Naive thymus-derived CD4-positive, alpha-beta T cell (primary cell): ENCODE results near the gene MYL4. TPM values are rescaled to one million over a fixed set of nuclear protein-coding genes. Genes with fewer than 3 reads are reported as not detected.

Source experiments
- ATAC-seq: fragments of 150-1000 bp; cut with Tn5 transposase; 2 replicates; pipeline ENCODE4 v1.10.0; 2021; ENCODE audit warnings: mild to moderate bottlenecking, moderate library complexity
- CTCF ChIA-PET: fragments of 350-600 bp; sonication (Branson Sonifier 250); formaldehyde crosslinking; loops from one replicate; lab custom pipeline; 2021; ENCODE audit warnings: antibody characterized with exemption; lab: Charles Lee
- POLR2A ChIA-PET: fragments of 350-600 bp; sonication (Branson Sonifier 250); formaldehyde crosslinking; loops from one replicate; lab custom pipeline; 2021; ENCODE audit warnings: antibody characterized with exemption, inconsistent platforms; lab: Charles Lee
- DNase-seq, 9 donors: peaks; one replicate each; pipeline versions ENCODE4 v3.0.0 to v3.0.0-alpha.2; 2020 to 2022; ENCODE audit warnings: mixed read lengths in 1 of 9
- H3K27ac ChIP-seq: one replicate; pipeline ENCODE4 v1.7.0; 2013; ENCODE audit warnings: mild to moderate bottlenecking, low read depth, low read length, moderate library complexity
- H3K27me3 ChIP-seq, 2 donors: one replicate each; pipeline ENCODE4 v1.7.0; 2013; ENCODE audit warnings: low read length in 2 of 2, mild to moderate bottlenecking in 2 of 2, moderate library complexity in 2 of 2; ENCODE audit not compliant: control insufficient read depth in 2 of 2, insufficient read depth in 2 of 2
- H3K36me3 ChIP-seq, 3 experiments: 1 replicate in 2 of 3; 2 replicates in 1 of 3; pipeline ENCODE4 v1.7.0; 2013; ENCODE audit warnings: low read length in 3 of 3, mild to moderate bottlenecking in 3 of 3, moderate library complexity in 1 of 3; ENCODE audit not compliant: insufficient read depth in 3 of 3, control insufficient read depth in 2 of 3
- H3K4me1 ChIP-seq, 2 donors: one replicate each; pipeline ENCODE4 v1.7.0; 2013; ENCODE audit warnings: low read length in 2 of 2, mild to moderate bottlenecking in 2 of 2, moderate library complexity in 1 of 2; ENCODE audit not compliant: control insufficient read depth in 2 of 2, insufficient read depth in 2 of 2
- H3K4me3 ChIP-seq: 2 replicates; pipeline ENCODE4 v1.7.0; 2013; ENCODE audit warnings: mild to moderate bottlenecking, low read length
- H3K9me3 ChIP-seq, 3 experiments: 1 replicate in 2 of 3; 2 replicates in 1 of 3; pipeline ENCODE4 v1.7.0; 2013; ENCODE audit warnings: low read length in 3 of 3; ENCODE audit not compliant: control insufficient read depth in 2 of 3
- H3K27ac Mint-ChIP-seq, 9 donors: one replicate each; pipeline ENCODE4 v1.8.0; 2020 to 2022; ENCODE audit warnings: mixed read lengths in 9 of 9, mild to moderate bottlenecking in 8 of 9, moderate library complexity in 5 of 9, inconsistent platforms in 2 of 9
- H3K27me3 Mint-ChIP-seq, 5 donors: one replicate each; pipeline ENCODE4 v1.8.0; 2021 to 2022; ENCODE audit warnings: mixed read lengths in 5 of 5, mild to moderate bottlenecking in 1 of 5
- H3K36me3 Mint-ChIP-seq, 5 donors: one replicate each; pipeline ENCODE4 v1.8.0; 2020 to 2022; ENCODE audit warnings: mixed read lengths in 5 of 5, mild to moderate bottlenecking in 3 of 5, inconsistent platforms in 1 of 5
- H3K4me1 Mint-ChIP-seq, 7 donors: one replicate each; pipeline ENCODE4 v1.8.0; 2020 to 2022; ENCODE audit warnings: mixed read lengths in 7 of 7, mild to moderate bottlenecking in 3 of 7, inconsistent platforms in 1 of 7
- H3K4me3 Mint-ChIP-seq, 10 donors: one replicate each; pipeline ENCODE4 v1.8.0; 2020 to 2022; ENCODE audit warnings: mild to moderate bottlenecking in 10 of 10, mixed read lengths in 10 of 10, moderate library complexity in 6 of 10, inconsistent platforms in 2 of 10
- H3K9me3 Mint-ChIP-seq, 11 donors: one replicate each; pipeline ENCODE4 v1.8.0; 2020 to 2022; ENCODE audit warnings: mixed read lengths in 11 of 11, mild to moderate bottlenecking in 4 of 11, inconsistent platforms in 1 of 11, moderate library complexity in 1 of 11
- intact Hi-C, 2 donors: fragments of 100-400 bp; cut with micrococcal nuclease; formaldehyde crosslinking; loops; one replicate each; pipeline ENCODE4 v1.15.1; 2023
- polyA plus RNA-seq, 2 donors: library from polyadenylated mRNA; unstranded; fragments of 300-500 nt; fragmentation: Illumina TruSeq; gene quantifications; one replicate each; pipeline ENCODE4 v1.2.3, GENCODE V29; 2021
- total RNA-seq, 6 experiments: library from RNA in 5 of 6; stranded (reverse) in 5 of 6; gene quantifications; 1 replicate in 5 of 6; 2 replicates in 1 of 6; pipeline ENCODE4 v1.2.3 and lab custom pipeline; 2021 to 2026

MYL4 gene
- total and polyA plus RNA-seq, 7 experiments from 2014 or later = not detected

- DNase-seq (no peak), ATAC-seq (no peak)
- H3K4me3 Mint-ChIP-seq = no peak overlapping the region
- intact Hi-C loops = no loop called here
- H3K27ac Mint-ChIP-seq = no peak overlapping the region
- peaks cover 9 to 56% (median 18%) of the 10 kb centered on the region in 5 donors for H3K27me3 Mint-ChIP-seq
- Histone ChIP-seq H3K9me3 (no peaks in the 10 kb centered on the region), H3K4me3 (no peak overlapping the region), H3K4me1 (no peaks in the 10 kb centered on the region), H3K27ac (no peak overlapping the region), H3K27me3 (no peaks in the 10 kb centered on the region), H3K36me3 (no peaks in the 10 kb centered on the region)
- peaks cover 0 to 4% (median 0%) of the 10 kb centered on the region in 5 donors for H3K36me3 Mint-ChIP-seq
- peaks cover 0 to 10% (median 4%) of the 10 kb centered on the region in 7 donors for H3K4me1 Mint-ChIP-seq
- no peaks in the 10 kb centered on the region for H3K9me3 Mint-ChIP-seq
- ChIA-PET POLR2A (no interaction called here), CTCF (interaction anchor here (0.6 kb wide), 1 partner anchor 410 kb away, joined by 6 read pairs; no protein-coding TSS in a partner anchor)
Observed at GRCh38 chr17:47243737-47244598, 34.8 kb downstream of the MYL4 start.

- ATAC-seq (no peak), DNase-seq (no peak)
- no peaks in the 10 kb centered on the region for H3K4me1 ChIP-seq
- H3K36me3 Mint-ChIP-seq = peaks cover 0 to 4% (median 0%) of the 10 kb centered on the region in 5 donors
- no peak overlapping the region for H3K27ac Mint-ChIP-seq
- POLR2A ChIA-PET = no interaction called here
- peaks cover 0 to 6% (median 4%) of the 10 kb centered on the region in 7 donors for H3K4me1 Mint-ChIP-seq
- CTCF ChIA-PET = no interaction called here
- no peaks in the 10 kb centered on the region for H3K9me3 ChIP-seq
- no peaks in the 10 kb centered on the region for H3K36me3 ChIP-seq
- H3K27me3 ChIP-seq = peaks cover 0 to under 1% of the 10 kb centered on the region in 2 donors
- peaks cover 9 to 59% (median 18%) of the 10 kb centered on the region in 5 donors for H3K27me3 Mint-ChIP-seq
- H3K9me3 Mint-ChIP-seq = no peaks in the 10 kb centered on the region
- H3K4me3 ChIP-seq = no peak overlapping the region
- no peak overlapping the region for H3K27ac ChIP-seq
- intact Hi-C loops = no loop called here
- no peak overlapping the region for H3K4me3 Mint-ChIP-seq
Observed at GRCh38 chr17:47244697-47245096, 35.5 kb downstream of the MYL4 start.

GRCh38 chr17:47246120-47246519 lies 37.0 kb downstream of the MYL4 start:
- Mint-ChIP-seq H3K4me1 (no peaks in the 10 kb centered on the region), H3K9me3 (no peaks in the 10 kb centered on the region), H3K36me3 (peaks cover 0 to 4% (median 0%) of the 10 kb centered on the region in 5 donors), H3K4me3 (no peak overlapping the region), H3K27me3 (peaks cover 9 to 70% (median 22%) of the 10 kb centered on the region in 5 donors), H3K27ac (no peak overlapping the region)
- DNase-seq (no peak), ATAC-seq (no peak)
- H3K36me3 ChIP-seq = no peaks in the 10 kb centered on the region
- intact Hi-C loops = no loop called here
- H3K4me3 ChIP-seq = no peak overlapping the region
- ChIA-PET CTCF (no interaction called here), POLR2A (no interaction called here)
- peaks cover 0 to 3% of the 10 kb centered on the region in 2 donors for H3K27me3 ChIP-seq
- no peak overlapping the region for H3K27ac ChIP-seq
- H3K9me3 ChIP-seq = no peaks in the 10 kb centered on the region
- H3K4me1 ChIP-seq = no peaks in the 10 kb centered on the region

GRCh38 chr17:47250855-47251254 lies 41.7 kb downstream of the MYL4 start:
- Mint-ChIP-seq H3K27me3 (peaks cover 25 to 70% (median 44%) of the 10 kb centered on the region in 5 donors), H3K4me3 (no peak overlapping the region), H3K4me1 (peaks cover 6 to 15% (median 10%) of the 10 kb centered on the region in 7 donors), H3K27ac (no peak overlapping the region), H3K9me3 (no peaks in the 10 kb centered on the region), H3K36me3 (no peaks in the 10 kb centered on the region)
- no peak overlapping the region for H3K27ac ChIP-seq
- no peak overlapping the region for H3K4me3 ChIP-seq
- intact Hi-C loops = no loop called here
- peaks cover 3 to 4% of the 10 kb centered on the region in 2 donors for H3K27me3 ChIP-seq
- DNase-seq = no peak
- ATAC-seq = no peak
- CTCF ChIA-PET = no interaction called here
- no peaks in the 10 kb centered on the region for H3K9me3 ChIP-seq
- H3K36me3 ChIP-seq = no peaks in the 10 kb centered on the region
- H3K4me1 ChIP-seq = peaks cover 3 to 5% of the 10 kb centered on the region in 2 donors
- POLR2A ChIA-PET = no interaction called here

GRCh38 chr17:47251421-47251940 lies 42.3 kb downstream of the MYL4 start:
- Mint-ChIP-seq H3K4me1 (peaks cover 9 to 15% (median 11%) of the 10 kb centered on the region in 7 donors), H3K9me3 (no peaks in the 10 kb centered on the region), H3K27me3 (peaks cover 32 to 70% (median 44%) of the 10 kb centered on the region in 5 donors), H3K36me3 (no peaks in the 10 kb centered on the region), H3K27ac (no peak overlapping the region), H3K4me3 (peak overlapping the region in 2 of 10 donors; percentile 79 to 84)
- intact Hi-C loops = no loop called here
- Histone ChIP-seq H3K4me1 (peaks cover 3 to 5% of the 10 kb centered on the region in 2 donors), H3K36me3 (no peaks in the 10 kb centered on the region), H3K27me3 (peaks cover 8% of the 10 kb centered on the region in 2 donors), H3K27ac (no peak overlapping the region), H3K4me3 (no peak overlapping the region), H3K9me3 (no peaks in the 10 kb centered on the region)
- DNase-seq (no peak), ATAC-seq (no peak)
- ChIA-PET CTCF (no interaction called here), POLR2A (no interaction called here)

- Histone ChIP-seq H3K4me1 (peaks cover 3 to 5% of the 10 kb centered on the region in 2 donors), H3K4me3 (no peak overlapping the region), H3K36me3 (no peaks in the 10 kb centered on the region), H3K27me3 (peaks cover 9% of the 10 kb centered on the region in 2 donors), H3K27ac (no peak overlapping the region), H3K9me3 (no peaks in the 10 kb centered on the region)
- peak overlapping the region in 7 of 10 donors; percentile 16 to 84 (median 50) for H3K4me3 Mint-ChIP-seq
- ChIA-PET CTCF (no interaction called here), POLR2A (no interaction called here)
- peaks cover 9 to 15% (median 11%) of the 10 kb centered on the region in 7 donors for H3K4me1 Mint-ChIP-seq
- DNase-seq (no peak), ATAC-seq (no peak)
- intact Hi-C loops = no loop called here
- peaks cover 39 to 75% (median 46%) of the 10 kb centered on the region in 5 donors for H3K27me3 Mint-ChIP-seq
- H3K9me3 Mint-ChIP-seq = no peaks in the 10 kb centered on the region
- no peak overlapping the region for H3K27ac Mint-ChIP-seq
- H3K36me3 Mint-ChIP-seq = no peaks in the 10 kb centered on the region
Observed at GRCh38 chr17:47252209-47252608, 43.1 kb downstream of the MYL4 start.
